ENCODE measurements around the gene MCRIP1. TPM values are rescaled to one million over a fixed set of nuclear protein-coding genes. Genes with fewer than 3 reads are reported as not detected.

MCRIP1 gene
- total and polyA plus RNA-seq, 10 of the 15 experiments (the other 5 are each of a cell fraction or from before 2014, with no cell fraction given) = 0.31 to 54.4 (median 30.8) TPM

- in situ Hi-C loops (cut with MboI) = no loop called here
- DNase-seq (ENCODE audit: low read depth, low spot score) (no peak), ATAC-seq (no peak), FAIRE-seq (no peak)
- no peaks in the 10 kb centered on the region for H3K79me2 ChIP-seq (ENCODE audit: control insufficient read depth, insufficient read depth, low read length)
- no peaks in the 10 kb centered on the region for H3K4me1 ChIP-seq (ENCODE audit: control insufficient read depth, insufficient read depth, low read length)
- H3K27me3 ChIP-seq (replicated peaks in 1 of 2; ENCODE audit: control insufficient read depth in 2 of 2, insufficient read depth in 2 of 2, low read length in 1 of 2) = no peaks in the 10 kb centered on the region
- no peak overlapping the region for H2AFZ ChIP-seq (ENCODE audit: control insufficient read depth, low read depth, low read length)
- POLR2A ChIA-PET = no interaction called here
- H3K9me3 ChIP-seq (replicated peaks; ENCODE audit: control insufficient read depth, insufficient read depth, low read length) = no peaks in the 10 kb centered on the region
- RAD21 ChIA-PET (ENCODE audit: unreplicated experiment) = no interaction called here
- TF ChIP-seq SMC3 (IDR thresholded peaks at IDR 0.05; ENCODE audit: borderline replicate concordance, low read length) = no peak
- no peak for TF ChIP-seq NFYB (IDR thresholded peaks at IDR 0.05; ENCODE audit: insufficient read depth, low read depth, low read length)
- no peak for TF ChIP-seq FOXK2 (IDR thresholded peaks at IDR 0.05)
- no peak for TF ChIP-seq IRF5 (IDR thresholded peaks at IDR 0.05; ENCODE audit: borderline replicate concordance)
- no peak for TF ChIP-seq TARDBP (IDR thresholded peaks at IDR 0.05; ENCODE audit: borderline replicate concordance)
- TF ChIP-seq, protein P1, sequence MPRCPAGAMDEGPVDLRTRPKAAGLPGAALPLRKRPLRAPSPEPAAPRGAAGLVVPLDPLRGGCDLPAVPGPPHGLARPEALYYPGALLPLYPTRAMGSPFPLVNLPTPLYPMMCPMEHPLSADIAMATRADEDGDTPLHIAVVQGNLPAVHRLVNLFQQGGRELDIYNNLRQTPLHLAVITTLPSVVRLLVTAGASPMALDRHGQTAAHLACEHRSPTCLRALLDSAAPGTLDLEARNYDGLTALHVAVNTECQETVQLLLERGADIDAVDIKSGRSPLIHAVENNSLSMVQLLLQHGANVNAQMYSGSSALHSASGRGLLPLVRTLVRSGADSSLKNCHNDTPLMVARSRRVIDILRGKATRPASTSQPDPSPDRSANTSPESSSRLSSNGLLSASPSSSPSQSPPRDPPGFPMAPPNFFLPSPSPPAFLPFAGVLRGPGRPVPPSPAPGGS (IDR thresholded peaks at IDR 0.05; ENCODE audit: borderline replicate concordance, insufficient read depth, low read depth, low read length, poor library complexity, severe bottlenecking) = no peak
- no peak for TF ChIP-seq RBBP5 (conservative IDR thresholded peaks at IDR 0.05)
- TF ChIP-seq POLR2AphosphoS5 (IDR thresholded peaks at IDR 0.05; ENCODE audit: low read length) = no peak
- no peak for TF ChIP-seq FOXM1 (IDR thresholded peaks at IDR 0.05; ENCODE audit: low read depth, low read length)
- no peak for TF ChIP-seq JUNB (IDR thresholded peaks at IDR 0.05)
- no peak for TF ChIP-seq MEF2A (IDR thresholded peaks at IDR 0.05; ENCODE audit: insufficient read depth, low read depth, low read length)
- no peak for TF ChIP-seq ZNF24 (IDR thresholded peaks at IDR 0.05)
- TF ChIP-seq POLR2AphosphoS2 (IDR thresholded peaks at IDR 0.05; ENCODE audit: low read depth, low read length) = no peak
- no peak for TF ChIP-seq CHD1 (IDR thresholded peaks at IDR 0.05; ENCODE audit: low read depth, low read length)
- TF ChIP-seq POU2F2 (IDR thresholded peaks at IDR 0.05; ENCODE audit: borderline replicate concordance, low read depth, low read length) = no peak
- TF ChIP-seq HDAC2 (IDR thresholded peaks at IDR 0.05) = no peak
- no peak for TF ChIP-seq ZSCAN29 (IDR thresholded peaks at IDR 0.05)
- no peak overlapping the region for H3K4me3 ChIP-seq
- CTCF ChIA-PET = no interaction called here
- H3K4me2 ChIP-seq (ENCODE audit: control insufficient read depth, insufficient read depth) = no peak overlapping the region
- H3K27ac ChIP-seq (ENCODE audit: control insufficient read depth, insufficient read depth) = no peak overlapping the region
- H4K20me1 ChIP-seq (ENCODE audit: control insufficient read depth, insufficient read depth) = no peaks in the 10 kb centered on the region
- no TSS peak for BruUV-seq (replicated peaks)
- no peak overlapping the region for H3K9ac ChIP-seq (ENCODE audit: control insufficient read depth, insufficient read depth, low read length)
- WGBS (ENCODE audit: insufficient coverage, insufficient replicate concordance, low lambda C conversion rate, missing lambda C conversion rate) = 98% methylated on average over 11 of the region's 11 CpGs
- peaks cover 30 to 38% of the 10 kb centered on the region in 2 experiments for H3K36me3 ChIP-seq (ENCODE audit: control insufficient read depth in 2 of 2, insufficient read depth in 2 of 2, low read length in 1 of 2)
- intact Hi-C loops (cut with micrococcal nuclease; ENCODE audit: unreplicated experiment) = no loop called here
- SMC1A ChIA-PET (ENCODE audit: uncharacterized antibody, unreplicated experiment) = no interaction called here
Measured at GRCh38 chr17:81842378-81842724, 9.3 kb upstream of the MCRIP1 start.
